ENCODE data around the gene NUP85.
"Not testable (repeated sequence)": the region's sequence is repeated elsewhere in the genome, so short reads cannot be mapped to it uniquely, and the experiment has no call there.

The NUP85 gene

GRCh38 chr17:75242461-75243042 is 37.1 kb downstream of the NUP85 start:
- DNase-seq, result no peak

GRCh38 chr17:75244133-75244866 is 38.8 kb downstream of the NUP85 start:
- DNase-seq, result peak; percentile 58

- no peak for DNase-seq
Measured at GRCh38 chr17:75245011-75245410, 39.5 kb downstream of the NUP85 start.

GRCh38 chr17:75246404-75246803 is 40.9 kb downstream of the NUP85 start:
- DNase-seq, result no peak

GRCh38 chr17:75249564-75249963 is 44.1 kb downstream of the NUP85 start:
- no peak for DNase-seq

- no peak for DNase-seq
Measured at GRCh38 chr17:75250009-75250471, 44.6 kb downstream of the NUP85 start.

GRCh38 chr17:75252039-75252816 is 46.7 kb downstream of the NUP85 start:
- DNase-seq, result no peak

- not testable (repeated sequence) for DNase-seq
Measured at GRCh38 chr17:75255954-75256698, 50.6 kb downstream of the NUP85 start.

- DNase-seq, result not testable (repeated sequence)
Measured at GRCh38 chr17:75257228-75257627, 51.7 kb downstream of the NUP85 start.

- DNase-seq, result no peak
Measured at GRCh38 chr17:75260641-75261335, 55.3 kb downstream of the NUP85 start.

GRCh38 chr17:75261336-75262111 is 56.0 kb downstream of the NUP85 start, which contains the start of the genes GGA3 and MRPS7:
TSS of gene GGA3 (minus strand) at chr17:75261606. CDS start at chr17:75261587, 19 bp downstream.
TSS of gene MRPS7 (plus strand) at chr17:75261879. CDS start at chr17:75261901, 22 bp downstream.
- DNase-seq, result peak; percentile 98

- DNase-seq, result no peak
Measured at GRCh38 chr17:75262112-75262606, 56.7 kb downstream of the NUP85 start.

GRCh38 chr17:75263055-75263454 is 57.6 kb downstream of the NUP85 start:
- DNase-seq, result peak; percentile 52

- peak; percentile 49 for DNase-seq
Measured at GRCh38 chr17:75265614-75266315, 60.3 kb downstream of the NUP85 start.

- DNase-seq, result no peak
Measured at GRCh38 chr17:75266316-75267152, 61.1 kb downstream of the NUP85 start.

GRCh38 chr17:75267153-75267410 is 61.6 kb downstream of the NUP85 start:
- DNase-seq, result peak; percentile 19

GRCh38 chr17:75267411-75268232 is 62.1 kb downstream of the NUP85 start:
- peak; percentile 11 for DNase-seq

- DNase-seq, result no peak
Measured at GRCh38 chr17:75269844-75270217, 64.4 kb downstream of the NUP85 start.
